ENCODE results near the gene FOLR1.

- TF ChIP-seq, protein P1, sequence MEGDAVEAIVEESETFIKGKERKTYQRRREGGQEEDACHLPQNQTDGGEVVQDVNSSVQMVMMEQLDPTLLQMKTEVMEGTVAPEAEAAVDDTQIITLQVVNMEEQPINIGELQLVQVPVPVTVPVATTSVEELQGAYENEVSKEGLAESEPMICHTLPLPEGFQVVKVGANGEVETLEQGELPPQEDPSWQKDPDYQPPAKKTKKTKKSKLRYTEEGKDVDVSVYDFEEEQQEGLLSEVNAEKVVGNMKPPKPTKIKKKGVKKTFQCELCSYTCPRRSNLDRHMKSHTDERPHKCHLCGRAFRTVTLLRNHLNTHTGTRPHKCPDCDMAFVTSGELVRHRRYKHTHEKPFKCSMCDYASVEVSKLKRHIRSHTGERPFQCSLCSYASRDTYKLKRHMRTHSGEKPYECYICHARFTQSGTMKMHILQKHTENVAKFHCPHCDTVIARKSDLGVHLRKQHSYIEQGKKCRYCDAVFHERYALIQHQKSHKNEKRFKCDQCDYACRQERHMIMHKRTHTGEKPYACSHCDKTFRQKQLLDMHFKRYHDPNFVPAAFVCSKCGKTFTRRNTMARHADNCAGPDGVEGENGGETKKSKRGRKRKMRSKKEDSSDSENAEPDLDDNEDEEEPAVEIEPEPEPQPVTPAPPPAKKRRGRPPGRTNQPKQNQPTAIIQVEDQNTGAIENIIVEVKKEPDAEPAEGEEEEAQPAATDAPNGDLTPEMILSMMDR (conservative IDR thresholded peaks at IDR 0.05 in 1 of 2, IDR thresholded peaks at IDR 0.05 in 1 of 2; ENCODE audit: extremely low read depth in 1 of 2, insufficient read depth in 1 of 2, low read depth in 1 of 2, low read length in 2 of 2) = no peak
- TF ChIP-seq EZH2 (IDR thresholded peaks at IDR 0.05; ENCODE audit: borderline replicate concordance, low read length) = no peak
Measured at GRCh38 chr11:72240461-72241290, 48.7 kb downstream of the FOLR1 start.
